K562 (cell line): ENCODE results near the gene FAM171A2. TPM values are rescaled to one million over a fixed set of nuclear protein-coding genes. Genes with fewer than 3 reads are reported as not detected.

Experiments
- BACH1 ChIP-seq: fragments of 200-800 bp; sonication (Bioruptor generic); IDR thresholded peaks from 2 replicates; pipeline ENCODE4 v1.6.1; 2016; ENCODE audit warnings: missing genetic modification characterization, missing compliant biosample characterization
- CTCFL ChIP-seq: IDR thresholded peaks from 2 replicates; pipeline ENCODE4 v1.6.1; 2011; ENCODE audit warnings: borderline replicate concordance, low read depth, mild to moderate bottlenecking, moderate library complexity, low read length; ENCODE audit not compliant: insufficient read depth, poor library complexity, severe bottlenecking
- HDAC6 ChIP-seq: IDR thresholded peaks from 2 replicates; pipeline ENCODE4 v1.6.1; 2012; ENCODE audit warnings: low read depth, mild to moderate bottlenecking, control low read depth, inconsistent platforms, low read length, moderate library complexity
- KDM2B ChIP-seq: fragments of 250-450 bp; sonication (Bioruptor Pico); IDR thresholded peaks from 2 replicates; pipeline ENCODE4 v1.8.0; 2021; ENCODE audit warnings: mild to moderate bottlenecking, moderate library complexity
- MAFG ChIP-seq: fragments of 450-650 bp; conservative IDR thresholded peaks from 2 replicates; pipeline ENCODE4 v1.6.1; 2016; ENCODE audit warnings: missing genetic modification characterization, missing compliant biosample characterization
- MAZ ChIP-seq, 2 experiments: fragments of 450-650 bp in 1 of 2; sonication (generic) in 1 of 2; formaldehyde crosslinking; IDR thresholded peaks in 1 of 2; conservative IDR thresholded peaks in 1 of 2; 2 replicates each; pipeline versions ENCODE4 v1.4.0 to v1.5.0; 2020; ENCODE audit warnings: mild to moderate bottlenecking in 1 of 2, missing genetic modification reagents in 1 of 2
- NELFE ChIP-seq: IDR thresholded peaks from 2 replicates; pipeline ENCODE4 v1.6.1; 2011; ENCODE audit warnings: mild to moderate bottlenecking; ENCODE audit not compliant: insufficient read depth, insufficient read length
- RBM22 ChIP-seq: fragments of 200-400 bp; formaldehyde crosslinking; IDR thresholded peaks from 2 replicates; pipeline ENCODE4 v1.6.1; 2018; ENCODE audit warnings: low read length, low read depth; ENCODE audit not compliant: poor library complexity, severe bottlenecking
- ZNF217 ChIP-seq: sonication (generic); formaldehyde crosslinking; IDR thresholded peaks from 2 replicates; pipeline ENCODE4 v1.8.0; 2022; ENCODE audit warnings: mild to moderate bottlenecking, missing genetic modification reagents
- polyA plus RNA-seq, 8 experiments: library from polyadenylated mRNA; depleted of rRNA in 4 of 8; stranded (reverse) in 5 of 8; unstranded in 3 of 8; fragments of >200 nt; fragmentation: Nextera tagmentation in 2 of 8; fragmentation: Illumina TruSeq in 1 of 8; extraction: Ambion mirVana in 2 of 8; extraction: Trizol in 1 of 8; gene quantifications; 2 replicates each; pipeline versions ENCODE4 v1.2.1 to v1.2.3, GENCODE V29; 2011 to 2014; ENCODE audit warnings: inconsistent platforms in 1 of 8, missing spikeins in 1 of 8
- total RNA-seq, 7 experiments: library from RNA; depleted of rRNA in 6 of 7; stranded (reverse); fragments of >200 nt in 6 of 7; fragmentation: Illumina TruSeq in 2 of 7; extraction: Trizol in 2 of 7; gene quantifications; 2 replicates each; pipeline versions ENCODE4 v1.2.1 to v1.2.3, GENCODE V29; 2011 to 2021; ENCODE audit warnings: low replicate concordance in 1 of 7
- TF ChIP-seq, protein P1 (sequence below): fragments of 450-650 bp; IDR thresholded peaks from 2 replicates; pipeline ENCODE4 v1.6.1; 2016; ENCODE audit warnings: antibody characterized with exemption
- TF ChIP-seq, protein P2 (sequence below): fragments of 200-800 bp; sonication (Bioruptor generic); IDR thresholded peaks from 2 replicates; pipeline ENCODE4 v1.6.1; 2016; ENCODE audit warnings: missing genetic modification characterization, missing compliant biosample characterization
- TF ChIP-seq, protein P3 (sequence below): fragments of 250-450 bp; sonication (Bioruptor Pico); IDR thresholded peaks from 2 replicates; pipeline ENCODE4 v1.8.0; 2021; ENCODE audit warnings: mild to moderate bottlenecking, moderate library complexity
- TF ChIP-seq, protein P4 (sequence below), 3 experiments: fragments of 200-800 bp in 1 of 3; sonication (Bioruptor generic) in 1 of 3; sonication (generic) in 1 of 3; formaldehyde crosslinking in 1 of 3; IDR thresholded peaks; 2 replicates each; pipeline versions ENCODE4 v1.6.1 to v1.8.0; 2016 to 2022; ENCODE audit warnings: mild to moderate bottlenecking in 2 of 3, missing compliant biosample characterization in 2 of 3, missing genetic modification characterization in 2 of 3, missing genetic modification reagents in 1 of 3
- TF ChIP-seq, protein P5 (sequence below): sonication (generic); formaldehyde crosslinking; IDR thresholded peaks from 2 replicates; pipeline ENCODE4 v1.9.0; 2022; ENCODE audit warnings: mild to moderate bottlenecking, missing genetic modification reagents

The FAM171A2 gene
- total and polyA plus RNA-seq, 9 of the 15 experiments (the other 6 are each of a cell fraction or from before 2014, with no cell fraction given): 0.10 to 10.2 (median 2.0) TPM; not detected in 1

DNA sequence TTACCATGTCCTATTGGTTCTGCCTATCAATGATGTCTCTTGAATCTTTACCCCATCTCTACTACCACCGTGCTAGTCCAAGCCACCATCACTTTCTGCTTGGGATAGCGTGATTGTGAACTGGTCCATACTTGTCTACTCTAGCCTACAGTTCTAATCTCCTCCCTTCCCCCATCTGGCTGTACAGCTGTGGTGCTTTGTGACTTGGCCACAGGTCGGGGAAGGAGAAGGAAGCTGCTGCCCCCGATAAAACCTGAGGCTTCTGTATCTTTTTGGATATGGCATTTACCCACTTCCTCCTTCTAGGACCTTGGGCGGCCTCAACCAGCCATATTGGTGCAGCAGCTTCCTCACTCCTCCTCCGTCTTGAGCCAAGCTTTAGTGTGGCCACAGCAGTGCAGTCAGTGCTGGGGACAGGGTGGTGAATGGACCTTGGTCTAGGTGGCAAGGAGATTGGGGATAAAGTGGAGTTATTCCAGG lies 26.1 kb upstream of the FAM171A2 start (continued):
- no peak for TF ChIP-seq HDAC6
- TF ChIP-seq CTCFL: no peak
- no peak for TF ChIP-seq NELFE
- no peak for TF ChIP-seq MAFG (tag)
- TF ChIP-seq, protein P1, sequence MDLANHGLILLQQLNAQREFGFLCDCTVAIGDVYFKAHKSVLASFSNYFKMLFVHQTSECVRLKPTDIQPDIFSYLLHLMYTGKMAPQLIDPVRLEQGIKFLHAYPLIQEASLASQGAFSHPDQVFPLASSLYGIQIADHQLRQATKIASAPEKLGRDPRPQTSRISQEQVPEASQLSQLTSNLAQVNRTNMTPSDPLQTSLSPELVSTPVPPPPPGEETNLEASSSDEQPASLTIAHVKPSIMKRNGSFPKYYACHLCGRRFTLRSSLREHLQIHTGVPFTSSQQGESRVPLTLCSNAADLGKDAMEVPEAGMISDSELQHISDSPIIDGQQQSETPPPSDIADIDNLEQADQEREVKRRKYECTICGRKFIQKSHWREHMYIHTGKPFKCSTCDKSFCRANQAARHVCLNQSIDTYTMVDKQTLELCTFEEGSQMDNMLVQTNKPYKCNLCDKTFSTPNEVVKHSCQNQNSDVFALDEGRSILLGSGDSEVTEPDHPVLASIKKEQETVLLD: peak; percentile 59; the same call in 1 of the 2 replicates
- TF ChIP-seq, protein P2, sequence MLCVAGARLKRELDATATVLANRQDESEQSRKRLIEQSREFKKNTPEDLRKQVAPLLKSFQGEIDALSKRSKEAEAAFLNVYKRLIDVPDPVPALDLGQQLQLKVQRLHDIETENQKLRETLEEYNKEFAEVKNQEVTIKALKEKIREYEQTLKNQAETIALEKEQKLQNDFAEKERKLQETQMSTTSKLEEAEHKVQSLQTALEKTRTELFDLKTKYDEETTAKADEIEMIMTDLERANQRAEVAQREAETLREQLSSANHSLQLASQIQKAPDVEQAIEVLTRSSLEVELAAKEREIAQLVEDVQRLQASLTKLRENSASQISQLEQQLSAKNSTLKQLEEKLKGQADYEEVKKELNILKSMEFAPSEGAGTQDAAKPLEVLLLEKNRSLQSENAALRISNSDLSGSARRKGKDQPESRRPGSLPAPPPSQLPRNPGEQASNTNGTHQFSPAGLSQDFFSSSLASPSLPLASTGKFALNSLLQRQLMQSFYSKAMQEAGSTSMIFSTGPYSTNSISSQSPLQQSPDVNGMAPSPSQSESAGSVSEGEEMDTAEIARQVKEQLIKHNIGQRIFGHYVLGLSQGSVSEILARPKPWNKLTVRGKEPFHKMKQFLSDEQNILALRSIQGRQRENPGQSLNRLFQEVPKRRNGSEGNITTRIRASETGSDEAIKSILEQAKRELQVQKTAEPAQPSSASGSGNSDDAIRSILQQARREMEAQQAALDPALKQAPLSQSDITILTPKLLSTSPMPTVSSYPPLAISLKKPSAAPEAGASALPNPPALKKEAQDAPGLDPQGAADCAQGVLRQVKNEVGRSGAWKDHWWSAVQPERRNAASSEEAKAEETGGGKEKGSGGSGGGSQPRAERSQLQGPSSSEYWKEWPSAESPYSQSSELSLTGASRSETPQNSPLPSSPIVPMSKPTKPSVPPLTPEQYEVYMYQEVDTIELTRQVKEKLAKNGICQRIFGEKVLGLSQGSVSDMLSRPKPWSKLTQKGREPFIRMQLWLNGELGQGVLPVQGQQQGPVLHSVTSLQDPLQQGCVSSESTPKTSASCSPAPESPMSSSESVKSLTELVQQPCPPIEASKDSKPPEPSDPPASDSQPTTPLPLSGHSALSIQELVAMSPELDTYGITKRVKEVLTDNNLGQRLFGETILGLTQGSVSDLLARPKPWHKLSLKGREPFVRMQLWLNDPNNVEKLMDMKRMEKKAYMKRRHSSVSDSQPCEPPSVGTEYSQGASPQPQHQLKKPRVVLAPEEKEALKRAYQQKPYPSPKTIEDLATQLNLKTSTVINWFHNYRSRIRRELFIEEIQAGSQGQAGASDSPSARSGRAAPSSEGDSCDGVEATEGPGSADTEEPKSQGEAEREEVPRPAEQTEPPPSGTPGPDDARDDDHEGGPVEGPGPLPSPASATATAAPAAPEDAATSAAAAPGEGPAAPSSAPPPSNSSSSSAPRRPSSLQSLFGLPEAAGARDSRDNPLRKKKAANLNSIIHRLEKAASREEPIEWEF (CRISPR knock-in tag): 0 out of 2 replicates have a peak, but pooled peaks have one; percentile 34
- TF ChIP-seq ZNF217 (CRISPR knock-in tag): no peak
- no peak for TF ChIP-seq MAZ (CRISPR knock-in tag; conservative IDR thresholded peaks at IDR 0.05 in 1 of 2, IDR thresholded peaks at IDR 0.05 in 1 of 2)
- TF ChIP-seq BACH1 (tag): no peak; the same call in 1 of the 2 replicates
- TF ChIP-seq, protein P3, sequence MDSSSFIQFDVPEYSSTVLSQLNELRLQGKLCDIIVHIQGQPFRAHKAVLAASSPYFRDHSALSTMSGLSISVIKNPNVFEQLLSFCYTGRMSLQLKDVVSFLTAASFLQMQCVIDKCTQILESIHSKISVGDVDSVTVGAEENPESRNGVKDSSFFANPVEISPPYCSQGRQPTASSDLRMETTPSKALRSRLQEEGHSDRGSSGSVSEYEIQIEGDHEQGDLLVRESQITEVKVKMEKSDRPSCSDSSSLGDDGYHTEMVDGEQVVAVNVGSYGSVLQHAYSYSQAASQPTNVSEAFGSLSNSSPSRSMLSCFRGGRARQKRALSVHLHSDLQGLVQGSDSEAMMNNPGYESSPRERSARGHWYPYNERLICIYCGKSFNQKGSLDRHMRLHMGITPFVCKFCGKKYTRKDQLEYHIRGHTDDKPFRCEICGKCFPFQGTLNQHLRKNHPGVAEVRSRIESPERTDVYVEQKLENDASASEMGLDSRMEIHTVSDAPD (CRISPR knock-in tag): no peak
- TF ChIP-seq RBM22: no peak
- TF ChIP-seq, protein P4, sequence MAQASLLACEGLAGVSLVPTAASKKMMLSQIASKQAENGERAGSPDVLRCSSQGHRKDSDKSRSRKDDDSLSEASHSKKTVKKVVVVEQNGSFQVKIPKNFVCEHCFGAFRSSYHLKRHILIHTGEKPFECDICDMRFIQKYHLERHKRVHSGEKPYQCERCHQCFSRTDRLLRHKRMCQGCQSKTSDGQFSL (CRISPR knock-in tag; IDR thresholded peaks at IDR 0.05): no peak
- TF ChIP-seq, protein P4 (tag; IDR thresholded peaks at IDR 0.05): no peak
- TF ChIP-seq, protein P5, sequence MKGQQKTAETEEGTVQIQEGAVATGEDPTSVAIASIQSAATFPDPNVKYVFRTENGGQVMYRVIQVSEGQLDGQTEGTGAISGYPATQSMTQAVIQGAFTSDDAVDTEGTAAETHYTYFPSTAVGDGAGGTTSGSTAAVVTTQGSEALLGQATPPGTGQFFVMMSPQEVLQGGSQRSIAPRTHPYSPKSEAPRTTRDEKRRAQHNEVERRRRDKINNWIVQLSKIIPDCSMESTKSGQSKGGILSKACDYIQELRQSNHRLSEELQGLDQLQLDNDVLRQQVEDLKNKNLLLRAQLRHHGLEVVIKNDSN (CRISPR knock-in tag): no peak
- TF ChIP-seq KDM2B (CRISPR knock-in tag): no peak
